ENCODE data around the gene MACROH2A1. TPM values are rescaled to one million over a fixed set of nuclear protein-coding genes. Genes with fewer than 3 reads are reported as not detected.

The MACROH2A1 gene
- total RNA-seq, 4 donors from 2014 or later: 196 to 251 (median 209) TPM

DNA sequence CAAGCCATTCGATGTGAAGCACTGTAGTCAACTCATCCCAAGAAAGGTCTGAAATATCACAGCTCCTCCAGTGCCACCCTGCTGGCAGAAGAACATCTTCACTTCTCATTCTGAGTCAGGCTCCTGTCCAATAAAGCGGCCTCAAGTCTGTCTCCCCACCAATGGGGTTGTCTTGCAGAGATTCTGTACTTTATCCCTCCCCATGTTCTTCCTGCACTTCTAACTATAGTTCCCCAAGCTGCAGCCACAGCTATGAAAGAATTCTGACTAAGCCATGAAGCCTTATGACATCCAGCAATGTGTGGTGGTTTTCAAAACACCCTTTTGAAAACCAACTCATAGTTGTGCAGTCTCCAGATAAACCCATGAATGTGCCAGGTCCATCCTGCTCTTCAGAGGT, 6.8 kb downstream of the MACROH2A1 start:
- WGBS: 75% methylated on average over 2 of the region's 2 CpGs
- H3K27me3 ChIP-seq: no peaks in the 10 kb centered on the region
- peaks cover 11% of the 10 kb centered on the region for H3K36me3 ChIP-seq
- no peak overlapping the region for H3K4me3 ChIP-seq
- H3K9me3 ChIP-seq: no peaks in the 10 kb centered on the region
- peaks cover 70% of the 10 kb centered on the region for H3K4me1 ChIP-seq
- DNase-seq (ENCODE audit: low spot score in 2 of 2): no peak
- TF ChIP-seq, protein P1, sequence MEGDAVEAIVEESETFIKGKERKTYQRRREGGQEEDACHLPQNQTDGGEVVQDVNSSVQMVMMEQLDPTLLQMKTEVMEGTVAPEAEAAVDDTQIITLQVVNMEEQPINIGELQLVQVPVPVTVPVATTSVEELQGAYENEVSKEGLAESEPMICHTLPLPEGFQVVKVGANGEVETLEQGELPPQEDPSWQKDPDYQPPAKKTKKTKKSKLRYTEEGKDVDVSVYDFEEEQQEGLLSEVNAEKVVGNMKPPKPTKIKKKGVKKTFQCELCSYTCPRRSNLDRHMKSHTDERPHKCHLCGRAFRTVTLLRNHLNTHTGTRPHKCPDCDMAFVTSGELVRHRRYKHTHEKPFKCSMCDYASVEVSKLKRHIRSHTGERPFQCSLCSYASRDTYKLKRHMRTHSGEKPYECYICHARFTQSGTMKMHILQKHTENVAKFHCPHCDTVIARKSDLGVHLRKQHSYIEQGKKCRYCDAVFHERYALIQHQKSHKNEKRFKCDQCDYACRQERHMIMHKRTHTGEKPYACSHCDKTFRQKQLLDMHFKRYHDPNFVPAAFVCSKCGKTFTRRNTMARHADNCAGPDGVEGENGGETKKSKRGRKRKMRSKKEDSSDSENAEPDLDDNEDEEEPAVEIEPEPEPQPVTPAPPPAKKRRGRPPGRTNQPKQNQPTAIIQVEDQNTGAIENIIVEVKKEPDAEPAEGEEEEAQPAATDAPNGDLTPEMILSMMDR (IDR thresholded peaks at IDR 0.05): no peak
- TF ChIP-seq EP300 (IDR thresholded peaks at IDR 0.05): no peak
- TF ChIP-seq POLR2A (IDR thresholded peaks at IDR 0.05): no peak
- no peak for TF ChIP-seq POLR2AphosphoS5 (IDR thresholded peaks at IDR 0.05)
- H3K27ac ChIP-seq: peak overlapping the region; percentile 13

- 78% methylated on average over 2 of the region's 2 CpGs for WGBS
- H3K27me3 ChIP-seq: no peaks in the 10 kb centered on the region
- TF ChIP-seq, protein P1 (IDR thresholded peaks at IDR 0.05): no peak
- TF ChIP-seq POLR2A (IDR thresholded peaks at IDR 0.05): peak in 1 of 2 donors; percentile 27
- TF ChIP-seq POLR2AphosphoS5 (IDR thresholded peaks at IDR 0.05): no peak
Measured at GRCh38 chr5:135391869-135392255, 7.2 kb downstream of the MACROH2A1 start.

DNA sequence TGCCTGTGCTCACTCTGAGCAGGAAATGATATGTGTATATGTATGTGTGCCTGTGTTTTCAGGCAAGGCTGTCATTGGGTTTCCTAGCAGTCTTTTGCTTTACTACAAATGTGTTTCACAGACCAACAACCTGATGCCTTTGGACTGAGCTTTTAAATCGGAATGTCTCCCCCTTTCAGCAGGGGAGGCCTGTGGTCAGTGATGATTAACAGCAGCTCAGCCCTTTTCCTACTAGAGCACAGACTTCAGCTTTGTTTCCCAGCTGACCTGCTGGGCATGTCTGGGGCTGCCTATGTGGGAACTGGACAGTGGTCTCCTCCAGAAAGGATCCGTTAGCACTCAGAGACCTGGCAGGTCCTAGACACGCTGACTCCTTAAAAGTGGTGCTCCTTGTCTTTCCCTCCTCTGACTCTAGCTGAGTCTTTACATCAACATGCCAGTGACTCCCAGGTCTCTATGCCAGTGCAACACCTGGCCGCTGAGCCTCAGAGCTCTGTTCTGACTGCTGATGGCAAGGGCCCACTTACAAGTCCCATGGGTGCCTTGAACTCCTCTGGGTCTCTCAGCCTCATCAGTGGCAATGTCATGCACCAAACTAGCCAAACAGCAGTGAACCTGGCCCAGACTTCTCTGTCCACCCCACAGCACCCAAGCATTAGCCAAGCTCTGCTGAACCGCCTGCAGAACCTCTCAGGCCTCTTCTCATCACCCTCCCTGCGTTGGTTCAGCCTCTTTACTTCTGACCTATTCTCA, 7.7 kb downstream of the MACROH2A1 start:
- Histone ChIP-seq H3K4me3 (no peak overlapping the region), H3K36me3 (peaks cover 16% of the 10 kb centered on the region), H3K27me3 (no peaks in the 10 kb centered on the region), H3K9me3 (no peaks in the 10 kb centered on the region), H3K4me1 (peaks cover 70% of the 10 kb centered on the region), H3K27ac (peak overlapping the region; percentile 63)
- TF ChIP-seq EP300 (IDR thresholded peaks at IDR 0.05) (no peak), POLR2AphosphoS5 (IDR thresholded peaks at IDR 0.05) (no peak), POLR2A (IDR thresholded peaks at IDR 0.05) (no peak)
- TF ChIP-seq, protein P1 (IDR thresholded peaks at IDR 0.05): no peak
- WGBS: 89% methylated on average over 6 of the region's 6 CpGs
- DNase-seq (ENCODE audit: low spot score in 2 of 2): no peak

More at GRCh38 chr5:135391869-135392255, 7.2 kb downstream of the MACROH2A1 start:
- Histone ChIP-seq H3K4me3 (no peak overlapping the region), H3K27ac (peak overlapping the region; percentile 63), H3K4me1 (peaks cover 70% of the 10 kb centered on the region), H3K36me3 (peaks cover 15% of the 10 kb centered on the region), H3K9me3 (no peaks in the 10 kb centered on the region)
- no peak for DNase-seq (ENCODE audit: low spot score in 2 of 2)

GRCh38 chr5:135388860-135389435, 10.1 kb downstream of the MACROH2A1 start:
- no peak for DNase-seq (ENCODE audit: low spot score in 2 of 2)
- TF ChIP-seq, protein P1 (IDR thresholded peaks at IDR 0.05): no peak
- no peak for TF ChIP-seq POLR2AphosphoS5 (IDR thresholded peaks at IDR 0.05)
- TF ChIP-seq EP300 (IDR thresholded peaks at IDR 0.05): no peak
- TF ChIP-seq POLR2A (IDR thresholded peaks at IDR 0.05): no peak
- Histone ChIP-seq H3K9me3 (no peaks in the 10 kb centered on the region), H3K27me3 (no peaks in the 10 kb centered on the region), H3K36me3 (peaks cover 33% of the 10 kb centered on the region), H3K4me1 (peaks cover 65% of the 10 kb centered on the region), H3K27ac (no peak overlapping the region), H3K4me3 (no peak overlapping the region)
- WGBS: 94% methylated on average over 14 of the region's 16 CpGs

DNA sequence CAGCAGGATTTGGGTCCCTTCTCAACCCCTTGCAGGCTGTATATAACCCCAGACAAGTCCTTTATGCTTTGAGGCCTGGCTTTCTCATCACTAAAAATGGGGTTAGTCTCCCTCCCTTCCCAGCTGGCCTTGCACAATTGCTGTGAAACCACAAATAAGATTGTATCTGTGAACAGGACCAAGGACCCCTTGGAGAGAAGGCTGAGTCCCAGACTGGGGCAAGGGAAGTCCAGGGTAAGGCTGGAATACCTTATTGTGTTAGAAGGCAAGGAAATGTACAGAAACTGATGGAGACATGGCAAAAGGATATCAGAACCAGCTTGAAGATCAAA, 11.4 kb downstream of the MACROH2A1 start:
- Histone ChIP-seq H3K9me3 (no peaks in the 10 kb centered on the region), H3K36me3 (peaks cover 39% of the 10 kb centered on the region), H3K4me3 (no peak overlapping the region), H3K27me3 (no peaks in the 10 kb centered on the region), H3K4me1 (peaks cover 61% of the 10 kb centered on the region), H3K27ac (no peak overlapping the region)
- no peak for DNase-seq (ENCODE audit: low spot score in 2 of 2)
- TF ChIP-seq, protein P1 (IDR thresholded peaks at IDR 0.05): no peak
- TF ChIP-seq POLR2AphosphoS5 (IDR thresholded peaks at IDR 0.05): no peak
- no peak for TF ChIP-seq EP300 (IDR thresholded peaks at IDR 0.05)
